Fibroblast of the conjunctiva (primary cell): ENCODE measurements around the gene SCYL1.
A peak's percentile ranks its signal among the peaks of the same experiment; 100 is the strongest.

Experiments used
- DNase-seq: peaks from one replicate; pipeline ENCODE4 v3.0.0-alpha.2; 2010; ENCODE audit warnings: low read depth

Gene SCYL1

DNA sequence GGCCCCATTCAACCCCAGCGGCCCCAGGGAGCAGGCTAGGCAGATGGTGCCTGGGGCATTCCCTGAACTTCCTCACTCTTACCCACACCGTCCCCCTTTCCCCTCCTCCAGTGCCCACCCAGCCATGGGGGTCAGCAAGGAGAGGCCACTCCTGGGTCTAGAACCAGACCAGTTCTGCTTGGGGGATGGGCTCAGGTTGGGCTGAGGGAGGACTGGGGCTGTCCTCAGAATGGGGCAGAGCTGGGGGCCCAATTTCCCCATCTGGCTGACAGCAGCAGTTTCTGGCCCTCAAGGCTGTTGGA is 12.4 kb downstream of the SCYL1 start:
- DNase-seq, result no peak

DNA sequence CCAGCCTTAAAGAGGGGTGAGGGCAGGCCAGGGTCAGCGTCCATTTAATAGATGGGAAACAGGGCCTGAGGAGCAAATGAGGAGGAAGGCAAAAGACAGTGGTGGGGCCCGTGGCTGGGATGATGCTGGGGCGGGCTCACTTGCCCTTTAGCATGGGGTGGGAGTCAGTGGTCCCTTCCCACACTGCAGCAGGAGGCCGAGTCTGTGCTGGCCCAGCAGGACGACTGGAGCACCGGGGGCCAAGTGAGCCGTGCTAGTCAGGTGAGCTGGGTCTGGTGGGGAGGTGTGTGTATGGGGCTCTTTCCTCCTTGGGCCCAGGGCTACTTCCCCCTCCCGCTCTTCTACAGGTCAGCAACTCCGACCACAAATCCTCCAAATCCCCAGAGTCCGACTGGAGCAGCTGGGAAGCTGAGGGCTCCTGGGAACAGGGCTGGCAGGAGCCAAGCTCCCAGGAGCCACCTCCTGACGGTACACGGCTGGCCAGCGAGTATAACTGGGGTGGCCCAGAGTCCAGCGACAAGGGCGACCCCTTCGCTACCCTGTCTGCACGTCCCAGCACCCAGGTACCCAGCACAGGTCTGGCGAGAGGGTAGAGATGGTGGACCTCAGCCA is 12.8 kb downstream of the SCYL1 start:
- DNase-seq, result no peak

DNA sequence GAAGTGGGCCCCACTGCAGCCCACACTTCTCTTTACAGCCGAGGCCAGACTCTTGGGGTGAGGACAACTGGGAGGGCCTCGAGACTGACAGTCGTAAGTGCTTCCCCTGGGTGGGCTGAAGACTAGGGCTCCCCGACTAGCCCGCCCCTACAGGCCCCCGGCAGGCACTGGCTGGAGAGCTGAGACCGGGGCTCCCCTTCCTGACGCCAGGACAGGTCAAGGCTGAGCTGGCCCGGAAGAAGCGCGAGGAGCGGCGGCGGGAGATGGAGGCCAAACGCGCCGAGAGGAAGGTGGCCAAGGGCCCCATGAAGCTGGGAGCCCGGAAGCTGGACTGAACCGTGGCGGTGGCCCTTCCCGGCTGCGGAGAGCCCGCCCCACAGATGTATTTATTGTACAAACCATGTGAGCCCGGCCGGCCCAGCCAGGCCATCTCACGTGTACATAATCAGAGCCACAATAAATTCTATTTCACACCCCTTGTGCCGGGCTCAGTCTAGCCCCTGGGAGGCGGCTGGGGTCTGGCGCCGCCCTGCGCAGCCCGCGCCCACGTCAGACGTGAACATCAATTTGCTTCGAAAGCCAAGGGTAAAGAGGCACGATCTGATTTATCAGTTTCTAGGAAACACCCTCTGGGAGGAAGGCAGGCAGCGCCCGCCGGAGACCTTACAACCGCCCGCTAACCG is 13.5 kb downstream of the SCYL1 start:
- DNase-seq, result no peak

DNA sequence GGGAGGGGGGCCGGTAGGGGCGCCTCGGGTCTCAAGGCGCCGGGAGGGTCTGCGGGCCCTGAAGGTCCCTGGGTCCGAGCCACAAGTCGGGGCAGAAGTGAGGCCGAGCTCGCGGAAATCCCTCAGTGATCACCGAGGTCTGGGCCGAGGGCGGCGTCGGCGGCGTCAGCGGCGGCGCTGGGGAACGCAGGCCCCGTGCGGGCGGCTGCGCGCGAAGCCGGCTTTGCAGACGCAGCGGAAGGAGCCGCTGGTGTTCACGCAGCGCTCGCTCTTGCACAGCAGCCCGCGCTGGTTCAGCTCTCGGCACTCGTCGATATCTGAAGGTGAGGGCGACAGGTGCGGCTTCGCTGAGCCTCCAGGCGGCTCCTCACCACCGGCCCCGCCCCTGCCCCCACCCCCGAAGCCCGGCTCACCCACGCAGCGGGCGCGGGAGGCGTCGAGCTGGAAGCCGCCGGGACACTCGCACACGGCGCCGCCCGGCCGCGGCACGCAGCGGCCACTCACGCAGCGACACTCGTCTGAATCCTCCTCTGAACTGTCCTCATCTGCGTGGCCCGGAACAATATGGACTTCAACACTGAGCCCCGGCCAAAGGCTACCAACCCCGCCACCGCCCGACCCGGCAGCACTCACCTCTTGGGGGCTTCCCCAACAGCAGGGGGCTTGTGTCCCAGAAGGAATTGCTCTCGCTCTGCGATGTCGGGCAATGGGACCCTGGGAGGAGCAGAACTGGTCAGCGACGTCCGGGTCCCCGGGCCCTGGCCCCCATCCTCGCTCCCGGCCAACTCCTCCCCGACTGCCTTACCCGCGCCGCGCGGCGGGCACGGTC is 14.2 kb downstream of the SCYL1 start:
- no peak for DNase-seq

DNA sequence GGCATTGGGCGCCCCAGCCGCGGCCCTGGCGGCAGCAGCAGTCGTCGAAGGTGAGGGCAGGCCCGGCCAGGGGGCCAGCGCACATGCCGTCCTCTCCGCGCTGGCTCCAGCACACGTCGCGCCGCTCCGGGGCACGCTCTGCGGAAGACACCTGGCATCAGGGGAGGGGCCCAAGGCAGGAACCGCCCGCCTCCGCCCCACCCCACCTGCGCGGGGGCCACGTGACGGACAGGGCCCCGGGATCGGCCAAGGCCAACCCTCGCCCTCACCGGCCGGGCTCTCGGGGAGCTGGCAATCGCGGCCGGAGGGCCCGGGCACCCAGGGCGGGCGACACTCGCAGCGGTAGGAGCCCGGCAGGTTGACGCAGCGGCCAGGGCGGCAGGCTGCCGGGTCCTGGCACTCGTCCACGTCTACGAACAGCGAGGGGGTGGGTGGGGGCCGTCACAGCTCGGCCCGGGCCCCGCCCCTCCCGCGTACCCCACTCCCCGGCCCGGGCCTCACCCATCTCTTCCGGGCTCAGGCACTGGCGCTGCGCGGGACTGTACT is 14.9 kb downstream of the SCYL1 start:
- no peak for DNase-seq

DNA sequence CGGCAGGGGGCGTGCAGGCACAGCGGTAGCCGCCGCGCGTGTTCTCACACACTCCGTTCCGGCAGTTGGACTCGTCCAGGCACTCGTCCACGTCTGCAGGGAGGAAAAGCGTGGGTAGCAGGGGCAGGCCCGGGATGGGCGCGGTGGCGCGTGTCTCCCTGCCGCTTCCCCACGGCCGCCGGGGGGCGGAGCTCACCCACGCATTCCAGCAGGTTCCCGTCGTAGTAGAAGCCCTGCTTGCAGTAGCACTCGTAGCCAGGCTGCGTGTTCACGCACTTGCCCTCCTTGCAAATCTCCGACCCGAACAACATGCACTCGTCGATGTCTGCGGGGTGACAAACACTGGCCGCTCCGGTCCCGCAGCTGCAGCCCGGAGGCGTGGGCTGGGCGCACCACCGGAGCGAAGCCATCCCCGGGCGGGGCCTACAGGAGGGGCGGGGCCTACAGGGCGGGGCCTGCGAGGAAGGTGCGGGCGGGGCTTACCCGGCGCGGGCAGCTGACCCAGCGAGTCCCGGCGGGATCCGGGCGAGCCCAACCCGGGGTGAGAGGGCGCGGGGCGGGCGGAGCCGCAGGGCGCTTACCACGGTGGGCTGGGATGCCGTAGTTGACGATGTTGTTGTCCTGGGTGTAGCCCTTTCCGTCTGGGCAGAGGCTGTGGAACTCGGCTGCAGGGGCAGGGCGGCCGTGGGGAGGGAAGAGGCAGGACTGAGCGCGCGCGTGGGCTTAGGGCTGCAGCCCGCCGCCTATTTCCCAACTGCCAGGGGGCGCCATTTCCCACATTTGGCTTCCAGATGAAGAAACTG is 15.6 kb downstream of the SCYL1 start:
- peak; percentile 73 for DNase-seq

DNA sequence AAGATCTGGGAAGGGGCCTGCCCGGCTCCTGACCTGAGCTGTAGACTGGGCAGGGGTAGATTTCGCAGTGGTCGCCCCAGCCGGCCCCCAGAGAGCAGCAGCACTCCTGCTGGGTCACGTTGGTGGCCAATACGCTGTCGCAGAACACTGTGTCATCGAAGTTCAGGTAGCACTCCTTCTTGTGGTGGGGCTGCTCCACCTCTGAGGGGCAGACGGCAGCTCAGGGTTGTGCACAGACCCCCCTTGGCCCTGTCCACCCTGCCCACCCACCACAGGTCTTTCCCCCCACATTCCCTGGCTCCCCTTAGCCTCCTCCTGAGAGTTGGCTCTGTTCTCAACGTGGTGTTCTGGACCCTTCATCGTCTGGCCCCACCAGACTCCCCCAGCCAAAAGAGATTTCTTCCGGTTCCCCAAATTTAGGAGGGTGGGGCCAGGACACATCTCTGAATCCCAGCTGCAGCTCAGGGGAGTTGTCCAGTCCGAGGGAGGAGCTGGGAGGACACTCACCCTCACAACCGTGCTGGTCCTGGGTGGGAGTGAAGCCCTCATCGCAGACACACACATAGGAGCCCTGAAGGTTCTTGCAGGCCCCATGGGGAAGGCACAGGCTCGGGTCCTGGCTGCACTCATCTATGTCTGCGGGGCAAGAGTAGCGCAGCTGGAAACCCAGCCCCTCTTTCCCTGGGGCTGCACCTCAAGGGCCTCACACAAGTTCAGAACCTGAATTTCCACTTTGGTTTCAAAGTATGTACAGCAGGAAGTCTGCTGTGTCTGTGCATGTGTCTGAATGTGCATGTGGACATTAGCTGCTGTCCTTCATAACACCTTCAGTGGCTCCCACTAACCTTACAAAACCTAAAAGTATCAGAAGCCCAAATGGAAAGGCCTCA is 16.5 kb downstream of the SCYL1 start:
- no peak for DNase-seq

DNA sequence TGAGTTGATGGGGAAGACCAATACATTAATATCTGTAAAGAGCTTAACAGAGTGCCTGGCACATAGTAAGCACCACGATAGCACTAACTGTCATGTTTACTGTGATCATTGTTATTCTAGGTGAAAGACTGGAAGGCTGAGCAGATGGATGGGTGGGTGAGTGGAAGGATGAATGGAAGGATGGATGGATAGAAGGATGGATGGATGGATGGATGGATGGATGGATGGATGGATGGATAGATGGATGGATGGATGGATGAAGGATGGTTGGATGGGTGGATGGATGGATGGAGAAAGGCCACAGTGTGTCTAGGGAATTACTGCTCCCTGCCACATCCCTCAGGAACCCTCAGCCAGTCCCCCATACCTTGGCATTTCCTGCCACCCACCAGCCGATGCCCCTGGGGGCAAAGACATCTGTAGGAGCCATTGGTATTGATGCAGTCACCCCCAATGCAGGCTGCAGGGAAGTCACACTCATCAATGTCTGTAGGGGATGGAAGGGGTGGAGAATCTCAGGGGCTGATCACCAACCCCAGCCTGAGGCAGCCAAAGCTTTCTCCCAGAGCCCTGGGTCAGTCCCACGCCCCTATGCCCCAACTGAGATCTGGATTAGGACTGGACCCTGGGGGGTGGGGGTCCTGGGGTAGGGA is 18.0 kb downstream of the SCYL1 start:
- DNase-seq, result no peak

DNA sequence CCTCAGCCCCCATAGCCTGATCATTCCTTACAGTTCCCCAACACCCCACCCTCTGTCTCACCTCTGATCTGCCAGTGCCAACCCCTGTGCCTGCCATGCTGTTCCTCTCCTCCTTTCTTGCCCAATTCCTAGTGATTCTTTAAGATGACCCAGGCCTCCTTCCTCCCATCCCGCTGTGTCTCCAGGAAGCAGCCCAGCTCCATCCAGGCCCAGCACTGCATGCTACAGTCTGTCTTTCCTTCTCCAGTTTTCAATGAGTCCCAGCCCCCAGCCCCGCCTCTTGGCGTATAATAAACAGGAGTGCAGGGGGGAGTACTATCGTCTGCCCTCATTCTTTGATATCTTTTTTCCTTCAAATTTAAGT is 21.0 kb downstream of the SCYL1 start:
- DNase-seq, result no peak

DNA sequence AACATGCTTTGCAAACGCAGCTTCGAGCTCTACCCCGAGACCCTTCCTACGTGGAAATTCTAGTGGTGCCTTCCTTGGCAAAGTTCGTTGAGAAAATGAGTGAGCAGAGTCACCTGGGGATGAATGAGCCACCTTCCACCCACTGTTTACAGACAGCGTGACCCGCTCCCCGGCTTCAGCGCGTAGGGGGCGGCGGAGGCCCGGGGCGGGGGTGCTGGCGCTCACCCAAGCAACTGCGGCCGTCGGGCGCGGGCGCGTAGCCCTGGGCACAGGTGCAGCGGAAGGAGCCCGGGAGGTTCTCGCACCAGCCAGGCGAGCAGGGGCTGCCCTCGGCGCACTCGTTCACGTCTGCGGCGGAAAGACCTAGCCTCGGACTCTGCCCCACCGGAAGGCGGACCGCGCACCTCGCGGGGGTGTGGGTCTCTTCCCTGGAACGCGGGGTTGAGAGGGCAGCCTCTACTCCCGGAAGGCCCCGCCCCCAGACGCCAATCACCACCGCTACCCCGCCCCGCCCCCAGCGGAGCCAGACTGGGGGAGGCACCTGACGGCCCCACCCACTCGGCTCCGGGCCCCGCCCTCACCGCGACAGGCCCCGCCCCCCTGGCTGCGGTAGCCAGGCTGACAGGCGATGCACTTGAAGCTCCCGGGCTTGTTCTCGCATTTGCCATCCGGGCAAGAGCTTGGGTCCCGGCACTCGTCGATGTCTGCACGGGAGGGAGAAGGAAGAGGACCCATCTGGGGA is 21.5 kb downstream of the SCYL1 start:
- DNase-seq, result no peak

DNA sequence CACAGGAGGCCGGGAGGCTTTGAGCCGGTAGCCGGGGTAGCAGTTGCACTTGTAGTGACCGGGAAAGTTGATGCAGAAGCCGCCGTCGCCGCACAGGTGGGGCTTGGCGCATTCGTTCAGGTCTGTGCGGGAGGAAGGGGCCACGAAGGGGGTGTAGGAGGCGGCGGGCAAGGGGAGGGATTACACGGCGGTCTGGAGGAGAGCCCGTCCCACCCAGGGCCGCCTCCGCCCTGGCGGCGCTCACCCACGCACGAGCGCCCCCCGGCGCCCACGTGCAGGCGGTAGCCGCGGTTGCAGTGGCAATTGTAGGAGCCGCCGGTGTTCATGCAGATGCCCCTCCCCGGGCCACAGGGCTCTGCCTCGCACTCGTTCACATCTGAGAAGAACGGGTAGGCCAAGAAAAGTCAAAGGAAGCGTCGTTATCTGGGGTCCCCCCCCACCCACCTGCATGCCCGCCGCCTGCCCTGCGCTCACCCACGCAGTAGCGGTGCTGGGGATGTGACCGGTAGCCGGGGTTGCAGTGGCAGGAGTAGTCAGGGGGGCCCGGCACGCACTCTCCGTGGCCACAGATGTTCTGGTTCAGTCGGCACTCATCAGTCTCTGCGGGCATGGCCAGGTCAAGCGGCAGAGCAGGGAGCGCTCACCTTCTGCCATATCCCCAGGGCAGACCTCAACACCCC is 22.7 kb downstream of the SCYL1 start:
- no peak for DNase-seq

DNA sequence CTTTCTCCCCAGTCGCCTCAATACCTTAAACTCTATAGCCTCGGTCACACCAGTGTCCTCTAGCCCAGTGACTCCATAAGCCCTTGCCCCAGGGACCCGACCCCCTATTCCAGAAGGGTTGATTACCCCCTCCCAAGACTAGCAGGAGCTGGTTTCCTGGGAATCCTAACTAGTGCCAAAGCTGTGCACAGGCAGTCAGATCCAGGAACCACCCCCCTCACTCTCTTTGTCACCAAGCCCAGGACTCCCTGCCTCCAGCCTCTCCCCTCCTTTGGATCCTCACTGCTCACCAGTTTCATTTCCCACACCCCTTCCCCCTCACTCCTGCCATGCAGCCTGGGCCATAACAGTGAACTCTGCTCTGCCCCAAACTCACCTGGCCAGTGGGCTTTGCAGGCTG is 23.5 kb downstream of the SCYL1 start:
- no peak for DNase-seq

DNA sequence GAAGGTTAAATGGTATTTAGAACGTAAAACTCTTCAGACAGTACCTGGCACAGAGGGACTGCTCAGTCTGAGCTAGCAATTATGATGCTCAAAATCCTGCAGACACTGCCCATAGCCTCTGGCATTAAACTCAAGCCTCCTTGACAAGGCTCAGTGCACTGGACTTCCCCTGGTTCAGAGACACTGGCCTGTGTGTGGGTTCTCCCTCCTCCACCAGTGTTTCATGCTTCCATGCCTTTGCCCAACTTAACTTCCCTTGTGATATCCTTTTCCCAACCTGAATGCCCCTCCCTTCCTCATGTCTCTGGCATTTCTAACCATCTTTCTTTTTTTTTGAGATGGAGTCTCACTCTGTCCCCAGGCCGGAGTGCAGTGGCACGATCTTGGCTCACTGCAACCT is 24.2 kb downstream of the SCYL1 start:
- no peak for DNase-seq

DNA sequence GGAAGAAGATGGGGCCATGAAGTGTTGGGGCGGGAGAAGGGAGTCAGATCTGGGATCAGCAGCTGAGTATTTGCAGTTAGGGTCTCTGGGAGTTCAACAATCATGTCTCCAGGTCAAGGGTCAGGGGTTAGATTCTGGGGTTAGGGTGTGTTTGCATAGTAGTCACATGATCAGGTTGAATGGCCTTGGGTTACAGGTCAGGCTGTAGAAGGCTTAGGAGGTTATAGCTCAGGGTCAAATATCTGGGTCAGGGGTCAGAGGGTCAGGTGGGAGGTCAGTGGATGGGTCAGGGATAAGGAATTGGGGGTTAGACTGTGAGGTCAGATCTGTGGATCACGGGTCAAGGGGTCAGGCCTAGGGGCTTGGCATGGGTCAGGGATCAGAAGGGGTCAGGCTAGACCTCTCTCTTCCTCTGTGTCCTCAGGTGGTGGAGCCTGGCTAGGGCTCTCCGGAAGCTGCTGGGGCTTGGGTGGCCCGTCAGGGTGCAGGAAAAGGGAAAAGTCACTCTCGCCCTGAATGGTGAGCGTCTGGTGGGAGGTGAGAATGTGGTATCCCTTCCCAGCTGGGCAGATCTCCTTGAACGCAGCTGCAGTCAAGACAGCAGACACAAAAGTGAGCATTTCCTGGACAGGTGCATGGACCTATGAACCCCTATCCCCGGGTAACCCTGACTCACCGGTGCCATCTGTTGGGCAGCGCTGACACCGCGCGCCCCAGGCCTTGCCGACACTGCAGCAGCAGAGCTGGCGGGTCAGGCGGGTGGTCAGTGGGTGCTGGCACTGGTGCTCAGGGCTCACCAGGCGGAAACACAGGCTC is 26.9 kb downstream of the SCYL1 start:
- DNase-seq, result no peak

DNA sequence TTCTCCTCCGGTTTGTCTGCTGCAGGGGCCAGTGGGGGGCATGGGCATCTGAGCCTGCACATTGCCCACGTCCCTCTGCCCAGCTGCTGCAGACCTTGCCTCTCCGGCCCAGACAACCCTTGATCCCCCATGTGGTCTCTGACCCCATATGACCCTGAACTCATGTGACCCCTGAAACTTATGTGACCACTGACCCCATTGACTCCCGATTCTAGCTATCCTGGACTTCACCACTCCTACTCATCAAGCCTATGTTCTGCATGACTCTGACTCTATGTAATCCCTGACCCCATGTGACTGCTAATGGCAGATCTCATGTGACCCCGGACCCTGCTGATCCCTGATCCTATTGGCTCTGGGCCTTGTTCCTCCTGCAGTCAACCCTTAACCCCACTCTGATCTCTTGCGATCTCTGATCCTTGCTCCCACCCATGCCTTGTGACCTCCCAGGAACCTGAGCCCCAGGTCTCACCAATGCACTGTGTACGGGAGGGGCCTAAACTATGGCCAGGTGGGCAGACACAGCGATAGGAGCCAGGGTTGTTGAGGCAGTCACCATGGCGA is 27.6 kb downstream of the SCYL1 start:
- no peak for DNase-seq

DNA sequence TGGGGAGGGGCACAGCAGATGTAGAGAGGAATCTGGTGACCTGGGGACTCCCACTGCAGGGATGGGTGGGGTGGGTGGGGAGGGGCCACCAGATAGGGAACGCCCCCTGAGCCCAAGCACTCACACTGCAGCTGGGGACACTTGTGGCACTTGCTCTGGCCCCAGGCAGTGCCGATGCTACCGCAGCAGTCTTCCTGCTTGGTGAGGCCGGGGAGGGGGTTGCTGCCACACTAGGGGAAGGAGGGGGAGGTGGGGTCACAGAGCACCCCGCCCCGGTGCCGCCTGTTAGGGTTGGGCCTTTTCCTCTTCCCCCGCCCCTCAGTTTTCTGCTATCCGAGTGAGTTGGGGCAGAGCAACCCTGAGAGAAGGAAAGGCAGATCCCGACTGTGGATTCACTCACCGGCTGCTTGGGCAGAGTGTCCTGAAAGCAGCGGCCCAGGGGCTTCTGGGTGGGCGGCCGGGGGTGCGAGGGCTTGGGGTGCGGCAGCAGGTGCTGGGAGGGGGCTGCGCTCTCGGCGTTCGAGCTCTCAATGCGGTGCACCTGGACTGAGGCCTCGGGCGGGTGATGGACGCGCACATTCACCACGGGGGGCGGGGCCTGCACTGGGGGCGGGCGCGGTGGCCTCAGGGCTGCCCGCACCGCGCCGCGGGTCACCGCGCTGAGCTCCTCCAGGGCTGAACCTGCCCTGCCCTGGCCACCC is 28.6 kb downstream of the SCYL1 start:
- DNase-seq, result no peak

DNA sequence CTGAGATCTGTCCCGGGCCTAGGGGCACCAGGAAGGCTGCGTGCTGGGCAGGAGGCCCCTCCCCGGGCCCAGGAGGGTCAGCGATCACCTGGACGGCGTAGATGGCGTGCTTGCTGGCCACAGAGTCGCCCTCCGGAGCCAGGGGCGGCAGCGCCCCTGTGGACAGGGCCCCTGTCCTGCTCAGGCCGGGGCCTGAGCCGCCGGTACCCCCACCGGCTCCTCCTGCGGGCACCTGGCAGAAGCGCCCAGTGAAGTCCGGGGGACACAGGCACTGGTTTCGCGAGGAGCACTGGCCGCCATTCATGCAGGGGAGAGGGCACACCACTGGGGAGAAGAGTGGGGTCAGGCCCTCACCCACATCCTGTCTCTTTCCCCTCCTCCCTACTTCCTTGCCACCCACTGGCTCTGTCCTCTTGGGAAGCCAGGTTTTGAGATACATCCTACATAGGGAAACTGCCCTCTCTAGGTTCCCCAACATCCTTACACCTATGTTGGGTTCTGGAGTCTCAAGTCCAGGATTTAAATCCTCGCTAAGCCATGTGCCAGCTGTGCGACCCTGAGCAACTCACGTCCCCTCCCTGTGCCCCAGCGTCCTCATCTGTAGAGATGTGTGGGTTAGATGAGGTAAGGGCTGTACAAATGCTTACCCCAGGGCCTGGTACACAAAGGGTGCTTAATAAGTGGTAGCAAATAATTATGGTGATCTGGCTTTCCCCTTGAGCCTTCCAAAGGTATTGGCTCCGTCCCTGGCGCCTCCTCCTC is 29.4 kb downstream of the SCYL1 start:
- DNase-seq, result no peak
